Activated naive CD8-positive, alpha-beta T cell treated with anti-CD3 and anti-CD28 coated beads, Interleukin-2, amount 50 U/mL, for 16 hours (primary cell): Measurements from ENCODE around the gene CCDC138.

ENCODE experiments used
- DNase-seq: peaks from one replicate; pipeline ENCODE4 v3.0.0-alpha.2; 2020; ENCODE audit warnings: low read depth, low spot score

Gene CCDC138

DNA sequence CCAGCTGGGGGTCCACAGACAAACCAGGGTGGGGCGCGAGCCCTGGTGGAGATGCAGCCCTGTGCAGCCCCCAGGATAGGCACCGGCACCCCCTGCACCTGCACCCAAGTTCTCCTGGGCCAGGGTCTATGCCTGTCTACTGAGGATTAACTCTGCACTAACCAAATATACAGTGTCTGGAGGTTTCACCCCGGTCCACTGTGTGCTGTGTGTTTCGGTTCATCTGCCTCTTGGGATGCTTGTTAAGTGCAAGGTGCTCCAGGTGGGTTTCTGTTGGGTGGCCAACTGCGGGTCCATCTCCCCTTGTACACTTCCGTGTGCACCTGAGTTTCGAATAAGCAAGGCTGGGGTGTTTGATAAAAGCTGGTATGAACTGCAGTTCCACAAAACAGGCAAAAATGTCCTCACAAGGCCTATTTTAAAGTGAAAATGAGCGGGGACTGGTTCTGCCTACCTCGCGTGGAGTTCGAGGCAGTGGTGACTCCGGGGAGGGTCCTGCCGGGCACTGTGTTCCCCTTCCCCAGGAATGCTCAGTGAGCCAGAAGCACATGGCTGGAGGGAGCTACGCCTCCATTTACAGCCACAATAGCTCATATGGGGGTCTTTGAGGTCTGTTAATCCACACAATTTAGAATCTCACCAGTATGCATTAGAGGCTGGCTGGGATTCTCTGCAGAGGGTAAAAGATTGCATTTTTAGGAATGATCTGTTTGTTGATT is 131.7 kb downstream of the CCDC138 start:
- DNase-seq = no peak

DNA sequence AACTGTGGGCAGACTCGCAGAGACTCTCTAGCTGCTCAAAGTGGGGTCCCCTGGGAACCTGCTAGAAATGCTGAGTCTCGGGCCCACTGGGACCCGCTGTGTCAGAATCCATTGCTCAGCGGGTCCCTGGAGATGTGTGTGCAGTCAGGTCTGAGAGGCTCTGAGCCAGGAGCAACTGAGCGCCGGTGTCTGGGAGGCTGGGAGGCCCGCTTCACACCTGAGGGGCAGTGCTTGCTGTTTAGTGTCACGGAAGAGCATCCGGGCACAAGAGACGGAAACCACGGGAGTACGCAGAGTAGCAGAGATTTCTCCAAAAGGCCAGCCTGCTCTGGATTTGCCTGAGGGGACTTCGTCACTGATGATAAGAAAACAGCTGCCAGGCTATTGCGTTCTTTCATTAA is 132.4 kb downstream of the CCDC138 start:
- DNase-seq = no peak

DNA sequence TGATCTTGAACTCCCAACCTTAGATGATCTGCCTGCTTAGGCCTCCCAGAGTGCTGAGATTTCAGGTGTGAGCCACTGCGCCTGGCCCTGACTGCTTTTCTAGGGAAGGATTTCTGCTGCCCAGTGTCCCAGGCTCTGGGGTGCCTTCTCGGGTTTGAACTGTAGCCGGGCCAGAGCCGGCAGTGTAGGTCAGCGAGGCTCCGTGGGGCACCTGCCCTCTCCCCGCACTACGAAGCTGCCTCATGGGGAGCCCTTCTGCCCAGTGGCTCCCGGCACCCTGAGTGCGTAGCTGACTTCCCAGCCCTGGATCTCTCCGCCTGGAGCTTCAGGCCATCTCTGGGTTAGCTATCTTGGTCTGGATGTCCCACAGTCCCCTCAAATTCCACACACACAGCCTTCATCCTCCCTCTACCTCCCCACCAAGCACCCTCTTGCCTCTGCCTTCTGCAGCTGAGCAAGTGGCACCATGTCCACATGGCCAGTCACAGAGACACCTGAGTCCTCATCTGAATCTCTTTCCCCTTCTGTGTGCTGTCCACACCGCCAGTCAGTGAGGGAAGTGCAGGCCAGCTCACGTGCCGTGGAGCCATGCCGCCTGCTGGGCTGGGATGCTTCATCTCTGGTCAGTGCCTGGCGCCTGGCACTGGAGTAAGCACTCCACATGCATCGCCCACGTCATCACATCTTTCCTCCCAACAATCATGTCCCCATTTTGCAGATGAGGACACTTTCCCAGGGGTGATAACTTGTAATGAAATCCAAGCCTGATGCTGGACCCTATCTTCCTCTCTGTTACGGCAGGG is 133.2 kb downstream of the CCDC138 start:
- DNase-seq = no peak

DNA sequence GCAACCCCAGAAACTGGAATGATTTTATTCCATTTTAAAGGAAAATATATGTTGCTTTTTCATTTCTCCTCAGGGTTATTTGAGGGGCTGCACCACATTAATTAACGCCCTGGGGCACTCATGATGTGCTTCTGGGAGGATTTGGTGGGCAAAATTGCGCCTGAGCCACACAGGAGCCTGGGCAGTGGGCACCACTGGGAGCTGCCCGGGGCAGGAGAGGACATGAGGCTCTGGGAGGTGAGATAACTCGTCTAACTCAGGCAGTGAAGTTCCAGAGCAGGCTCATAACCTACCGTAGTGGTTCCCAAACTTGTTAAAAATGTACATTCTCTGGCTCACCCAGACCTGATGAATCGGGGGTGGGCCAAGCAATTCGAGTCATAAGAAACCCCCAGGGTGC is 134.1 kb downstream of the CCDC138 start:
- no peak for DNase-seq

DNA sequence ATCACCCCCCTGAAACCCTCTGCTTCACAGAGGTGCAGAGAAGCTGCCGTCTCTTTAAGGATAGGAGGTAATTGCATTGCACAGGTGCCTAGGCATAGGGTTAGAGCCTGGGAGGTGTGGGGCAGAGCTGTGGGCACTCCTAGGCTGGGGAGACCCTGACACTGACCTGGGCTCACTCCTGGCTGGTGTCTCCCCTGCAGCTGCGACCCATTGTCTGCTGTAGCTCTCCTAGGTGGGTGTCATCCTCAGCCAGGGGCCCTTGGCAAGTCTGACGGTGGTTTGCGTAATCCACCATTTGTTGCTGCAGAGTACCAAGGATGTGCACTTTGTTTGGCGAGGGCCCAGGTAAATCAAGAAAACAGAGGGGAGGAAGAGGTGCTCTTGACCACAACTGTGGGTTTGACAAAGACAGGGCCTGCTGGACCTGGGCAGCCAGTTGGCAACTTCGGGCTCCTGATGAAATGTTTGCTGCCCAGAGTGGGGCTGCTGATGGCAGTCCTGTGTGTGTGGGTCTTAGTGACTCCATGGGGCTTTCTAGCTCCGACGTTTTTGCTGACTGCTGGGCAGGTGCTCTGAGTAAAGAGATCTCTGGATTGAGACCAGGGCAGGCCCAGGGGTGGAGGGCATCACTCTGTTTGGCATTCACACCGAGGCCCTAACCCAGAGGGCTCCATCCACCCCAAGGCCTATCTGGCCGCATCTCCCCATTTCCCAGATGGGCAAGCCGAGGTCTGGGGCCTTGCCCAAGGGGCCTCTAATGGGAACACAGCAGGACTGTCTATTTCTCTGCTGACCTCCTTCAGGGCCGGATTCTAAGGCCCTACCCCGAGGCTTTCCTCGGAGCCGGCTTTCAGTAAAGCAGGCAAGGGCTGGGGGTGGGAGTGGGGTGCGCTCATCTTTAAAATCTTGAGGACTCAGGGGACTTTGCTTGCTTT is 134.8 kb downstream of the CCDC138 start:
- no peak for DNase-seq

DNA sequence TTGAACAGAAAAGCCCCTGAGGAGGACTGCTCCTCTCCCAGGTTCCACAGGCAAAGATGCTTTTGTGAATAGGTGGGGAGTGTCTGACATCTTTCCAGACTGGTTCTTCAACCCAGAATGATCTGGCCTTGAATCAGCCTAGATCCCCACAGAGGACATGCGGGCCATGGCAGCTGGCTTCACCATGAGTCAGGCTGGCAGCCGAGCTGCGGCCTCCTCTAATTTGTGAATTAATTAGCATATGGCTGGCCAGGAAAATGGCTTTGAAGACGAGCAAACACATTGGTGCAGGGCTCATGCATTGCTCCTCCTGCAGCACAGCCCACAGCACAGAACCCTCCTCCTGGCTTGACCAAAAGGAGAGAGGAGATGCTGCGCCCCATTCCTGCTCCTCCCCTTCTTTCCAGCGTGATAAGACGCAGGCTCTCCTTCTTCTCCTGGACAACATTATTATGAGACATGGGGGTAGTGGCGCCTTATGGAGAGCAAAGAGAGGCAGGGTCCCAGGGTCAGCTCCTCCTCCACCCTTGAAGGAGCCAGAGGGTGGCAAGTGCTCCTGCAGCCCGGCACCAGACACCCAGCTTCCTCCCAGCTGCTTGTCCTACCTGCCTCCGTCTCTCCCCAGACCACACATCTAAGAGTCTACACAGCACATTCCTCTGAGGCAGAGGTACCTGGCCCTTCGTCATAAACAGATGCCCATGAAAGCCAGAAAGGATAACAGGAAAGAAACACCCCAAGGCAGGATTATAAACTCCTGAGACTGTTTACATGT is 135.8 kb downstream of the CCDC138 start:
- DNase-seq = no peak

DNA sequence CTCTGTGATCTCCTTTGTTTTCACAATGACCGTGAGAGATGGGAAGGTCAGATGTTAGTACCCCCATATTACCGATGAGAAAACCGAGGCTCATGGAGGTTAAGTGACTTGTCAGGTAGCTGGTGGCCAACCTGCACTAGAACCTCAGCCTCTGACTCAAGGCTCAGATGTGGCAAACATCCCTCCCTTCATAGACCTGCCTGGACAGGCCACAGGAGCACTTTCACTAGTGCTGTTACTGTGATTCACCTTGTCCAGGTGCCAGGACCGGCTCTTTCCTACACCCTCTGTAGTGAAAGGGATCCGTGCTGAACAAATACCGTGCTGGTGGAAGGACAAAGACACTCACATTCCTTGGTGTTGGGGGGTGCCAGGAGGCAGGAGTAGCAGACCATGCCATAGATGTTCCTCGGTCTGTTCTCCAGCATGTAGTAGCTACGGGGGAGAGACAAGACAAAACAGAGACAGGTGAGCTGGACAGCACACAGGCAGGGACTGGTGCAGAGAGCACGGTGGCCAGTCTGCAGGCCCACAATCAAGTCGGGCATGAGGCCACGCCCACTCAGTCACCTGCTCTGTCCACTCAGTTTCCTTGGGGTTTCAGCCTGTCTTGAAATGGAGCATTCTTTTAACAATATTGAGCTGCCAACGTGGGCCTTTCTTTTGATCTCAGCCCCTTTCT is 136.6 kb downstream of the CCDC138 start:
- no peak for DNase-seq

DNA sequence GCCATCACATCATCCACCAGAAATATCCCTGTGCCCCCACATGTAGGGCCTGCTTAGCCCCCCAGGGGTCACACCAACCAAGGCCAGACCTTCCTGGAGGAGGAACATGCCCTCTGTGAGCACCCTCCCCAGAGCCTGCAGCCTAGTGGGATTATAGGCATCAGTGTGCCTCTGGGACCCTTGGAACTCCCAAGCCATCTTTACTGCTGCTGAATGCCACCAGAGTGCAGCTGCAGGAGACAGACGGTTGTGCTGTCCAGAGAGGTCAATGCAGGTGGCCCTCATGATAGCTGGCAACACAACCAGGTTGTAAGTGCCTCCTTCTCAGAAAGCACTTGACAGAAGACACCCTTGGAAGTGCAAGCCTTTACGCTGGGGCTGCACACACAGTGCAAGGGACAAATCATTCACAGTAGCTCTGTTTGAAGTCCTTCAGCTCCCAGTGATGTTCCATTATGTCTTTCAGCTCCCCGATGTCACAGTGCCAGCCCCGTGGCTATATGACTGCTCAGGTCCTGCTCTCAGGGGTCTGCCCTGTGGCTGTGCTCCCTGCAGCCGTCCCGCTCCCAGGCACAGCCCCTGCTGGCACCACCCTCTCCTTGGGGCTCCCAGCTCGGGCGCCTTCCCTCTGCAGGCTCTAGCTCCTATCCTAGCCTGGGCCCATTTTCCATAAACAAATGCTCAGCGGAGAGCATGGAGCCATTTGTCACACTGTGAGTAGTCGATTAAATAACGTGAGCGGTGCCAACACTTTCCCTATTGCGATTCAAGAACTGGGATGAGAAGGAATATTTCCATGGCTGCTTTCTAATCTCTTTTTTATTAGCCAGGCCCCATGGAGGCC is 137.4 kb downstream of the CCDC138 start:
- DNase-seq = no peak

DNA sequence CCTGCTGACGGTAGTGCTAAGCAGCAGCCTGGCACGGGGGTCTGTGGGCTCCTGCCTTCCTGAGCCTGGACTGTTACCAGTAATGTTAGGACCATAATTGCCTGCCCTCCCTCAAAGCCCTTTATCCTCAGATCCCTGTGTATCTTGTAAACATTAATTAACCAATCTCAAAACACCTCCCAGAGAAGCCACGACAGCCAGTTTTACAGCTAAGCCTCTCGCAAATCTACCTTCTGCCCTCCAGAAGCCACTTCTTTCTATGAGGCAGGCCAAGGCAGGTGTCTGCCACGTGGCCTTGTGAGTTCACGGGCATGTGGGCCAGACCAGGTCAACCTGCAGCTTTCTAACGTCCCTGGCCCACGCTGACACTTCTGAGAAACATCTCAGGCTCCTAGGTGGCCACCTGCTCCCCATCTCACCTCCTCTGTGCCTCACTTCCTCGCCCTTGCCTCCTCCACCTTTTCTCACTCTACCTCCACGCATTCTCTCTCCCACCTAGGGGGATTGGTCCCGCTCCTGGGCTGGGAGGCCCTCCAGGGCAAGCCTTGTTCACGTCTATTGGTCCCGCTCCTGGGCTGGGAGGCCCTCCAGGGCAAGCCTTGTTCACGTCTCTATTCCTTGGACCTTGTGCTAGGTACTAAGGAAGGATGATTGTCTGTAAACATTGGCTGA is 138.1 kb downstream of the CCDC138 start:
- no peak for DNase-seq

DNA sequence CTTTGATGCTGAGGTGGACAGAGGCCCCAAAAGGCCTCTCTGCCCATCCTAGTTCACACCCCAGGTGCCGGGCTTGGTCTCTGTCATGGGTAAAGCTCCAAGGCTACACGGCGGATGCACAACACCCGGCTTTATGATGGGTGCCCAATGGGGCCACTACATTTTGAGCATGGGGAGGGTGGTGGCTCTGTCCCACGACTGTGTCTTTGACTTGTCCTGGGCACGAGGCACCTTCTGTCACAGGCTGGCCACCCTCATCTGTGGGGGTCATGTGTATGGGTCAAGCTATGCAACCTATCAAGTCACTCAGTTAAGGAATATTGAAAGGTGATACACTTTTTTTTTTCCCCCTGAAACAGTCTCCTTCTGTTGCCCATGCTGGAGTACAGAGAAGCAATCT is 138.7 kb downstream of the CCDC138 start:
- DNase-seq = no peak

DNA sequence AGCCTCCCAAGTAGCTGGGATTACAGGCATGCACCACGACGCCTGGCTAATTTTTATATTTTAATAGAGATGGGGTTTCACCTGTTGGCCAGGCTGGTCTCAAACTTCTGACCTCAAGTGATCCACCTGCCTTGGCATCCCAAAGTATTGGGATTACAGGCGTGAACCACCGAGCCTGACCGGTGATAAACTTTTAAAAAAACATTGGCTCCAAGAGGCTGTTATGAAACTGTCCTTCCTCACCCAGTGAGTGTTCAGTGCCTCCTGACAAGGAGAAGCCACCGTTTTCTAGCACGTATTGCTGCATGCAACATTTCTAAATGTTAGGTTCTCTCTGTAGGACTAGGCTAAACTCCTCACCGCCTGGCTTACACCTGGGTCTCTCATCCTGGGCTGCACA is 139.2 kb downstream of the CCDC138 start:
- DNase-seq = no peak
